ENCODE data around the gene PRKAR1B. TPM values are rescaled to one million over a fixed set of nuclear protein-coding genes. Genes with fewer than 3 reads are reported as not detected.

The PRKAR1B gene
- total RNA-seq, 4 donors from 2014 or later: 7.3 to 15.6 (median 12.3) TPM

- H3K36me3 ChIP-seq: no peaks in the 10 kb centered on the region
- DNase-seq: no peak
- TF ChIP-seq POLR2A (IDR thresholded peaks at IDR 0.05): no peak
- TF ChIP-seq, protein P1, sequence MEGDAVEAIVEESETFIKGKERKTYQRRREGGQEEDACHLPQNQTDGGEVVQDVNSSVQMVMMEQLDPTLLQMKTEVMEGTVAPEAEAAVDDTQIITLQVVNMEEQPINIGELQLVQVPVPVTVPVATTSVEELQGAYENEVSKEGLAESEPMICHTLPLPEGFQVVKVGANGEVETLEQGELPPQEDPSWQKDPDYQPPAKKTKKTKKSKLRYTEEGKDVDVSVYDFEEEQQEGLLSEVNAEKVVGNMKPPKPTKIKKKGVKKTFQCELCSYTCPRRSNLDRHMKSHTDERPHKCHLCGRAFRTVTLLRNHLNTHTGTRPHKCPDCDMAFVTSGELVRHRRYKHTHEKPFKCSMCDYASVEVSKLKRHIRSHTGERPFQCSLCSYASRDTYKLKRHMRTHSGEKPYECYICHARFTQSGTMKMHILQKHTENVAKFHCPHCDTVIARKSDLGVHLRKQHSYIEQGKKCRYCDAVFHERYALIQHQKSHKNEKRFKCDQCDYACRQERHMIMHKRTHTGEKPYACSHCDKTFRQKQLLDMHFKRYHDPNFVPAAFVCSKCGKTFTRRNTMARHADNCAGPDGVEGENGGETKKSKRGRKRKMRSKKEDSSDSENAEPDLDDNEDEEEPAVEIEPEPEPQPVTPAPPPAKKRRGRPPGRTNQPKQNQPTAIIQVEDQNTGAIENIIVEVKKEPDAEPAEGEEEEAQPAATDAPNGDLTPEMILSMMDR (IDR thresholded peaks at IDR 0.05): no peak
- no peak overlapping the region for H3K4me3 ChIP-seq (replicated peaks in 1 of 3)
- no peaks in the 10 kb centered on the region for H3K9me3 ChIP-seq
- no peaks in the 10 kb centered on the region for H3K4me1 ChIP-seq
- no peaks in the 10 kb centered on the region for H3K27me3 ChIP-seq
- 95 to 97% methylated on average over 27 of the region's 27 CpGs for WGBS, 2 donors
- H3K27ac ChIP-seq: no peak overlapping the region
- intact Hi-C loops (cut with DNase I): no loop called here
Measured at GRCh38 chr7:690478-691360, 36.4 kb downstream of the PRKAR1B start.

DNA sequence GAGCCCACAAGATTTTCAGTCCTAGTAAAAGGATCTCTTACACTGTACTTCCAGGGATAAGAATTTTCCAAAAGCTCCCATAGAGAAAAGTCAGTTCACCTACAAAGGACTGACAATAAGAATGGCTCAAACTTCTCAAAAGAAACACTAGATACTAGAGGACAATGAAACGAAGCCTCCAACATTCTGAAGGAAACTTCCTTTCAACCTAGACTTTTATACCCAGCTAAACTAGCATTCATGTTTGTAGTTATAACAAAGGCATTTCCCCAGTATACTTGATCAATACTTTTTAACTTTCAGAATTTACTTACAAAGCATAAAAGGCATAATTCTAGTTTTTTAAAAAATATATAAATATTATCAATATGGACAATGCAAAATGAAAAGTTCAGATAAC lies 41.5 kb downstream of the PRKAR1B start:
- H3K27me3 ChIP-seq: no peaks in the 10 kb centered on the region
- WGBS, 2 donors: 96 to 100% methylated on average over 1 of the region's 1 CpG
- intact Hi-C loops (cut with DNase I): no loop called here
- no peak overlapping the region for H3K27ac ChIP-seq
- H3K4me3 ChIP-seq (replicated peaks in 1 of 3): no peak overlapping the region
- TF ChIP-seq, protein P1 (IDR thresholded peaks at IDR 0.05): no peak
- DNase-seq: no peak
- H3K9me3 ChIP-seq: no peaks in the 10 kb centered on the region
- H3K36me3 ChIP-seq: no peaks in the 10 kb centered on the region
- no peaks in the 10 kb centered on the region for H3K4me1 ChIP-seq

- no peaks in the 10 kb centered on the region for H3K4me1 ChIP-seq
- no peak for DNase-seq
- no peaks in the 10 kb centered on the region for H3K36me3 ChIP-seq
- no peak overlapping the region for H3K27ac ChIP-seq
- H3K27me3 ChIP-seq: no peaks in the 10 kb centered on the region
- H3K9me3 ChIP-seq: no peaks in the 10 kb centered on the region
- WGBS, 2 donors: 95 to 96% methylated on average over 9 of the region's 9 CpGs
- H3K4me3 ChIP-seq (replicated peaks in 1 of 3): no peak overlapping the region
- TF ChIP-seq, protein P1 (IDR thresholded peaks at IDR 0.05): no peak
- no peak for TF ChIP-seq POLR2A (IDR thresholded peaks at IDR 0.05)
- intact Hi-C loops (cut with DNase I): no loop called here
Measured at GRCh38 chr7:684416-684815, 42.7 kb downstream of the PRKAR1B start.

DNA sequence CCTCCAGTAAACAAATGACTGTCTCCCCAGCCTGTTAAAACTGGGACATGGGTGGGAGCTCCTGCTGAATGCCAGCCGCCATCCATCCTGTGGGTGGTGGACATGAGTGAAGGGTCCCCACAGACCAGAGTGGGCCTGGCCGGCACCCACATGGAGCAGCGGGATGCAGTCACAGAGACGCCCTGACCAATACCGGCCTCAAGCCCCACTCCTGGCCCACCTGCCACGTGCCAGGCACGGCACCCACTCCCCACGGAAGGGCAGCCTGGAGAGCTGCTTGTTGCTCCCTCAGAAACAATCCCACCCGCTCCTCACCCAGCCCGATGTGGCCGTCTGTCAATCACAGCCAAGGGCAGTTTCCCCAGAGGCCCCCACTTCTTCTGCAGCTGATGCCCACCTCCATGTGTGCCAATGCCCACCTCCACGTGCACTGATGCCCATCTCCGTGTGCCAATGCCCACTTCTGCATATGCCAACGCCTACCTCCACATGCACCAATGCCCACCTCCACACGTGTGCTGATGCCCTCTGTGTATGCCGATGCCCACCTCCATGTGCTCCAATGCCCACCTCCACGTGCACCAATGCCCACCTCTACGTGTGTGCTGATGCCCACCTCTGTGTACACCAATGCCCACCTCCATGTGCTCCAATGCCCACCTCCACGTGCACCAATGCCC lies 43.4 kb downstream of the PRKAR1B start:
- Histone ChIP-seq H3K27ac (no peak overlapping the region), H3K4me3 (replicated peaks in 1 of 3) (no peak overlapping the region), H3K36me3 (no peaks in the 10 kb centered on the region), H3K4me1 (no peaks in the 10 kb centered on the region), H3K27me3 (no peaks in the 10 kb centered on the region), H3K9me3 (no peaks in the 10 kb centered on the region)
- TF ChIP-seq POLR2A (IDR thresholded peaks at IDR 0.05): no peak
- TF ChIP-seq, protein P1 (IDR thresholded peaks at IDR 0.05): no peak
- intact Hi-C loops (cut with DNase I): no loop called here
- WGBS, 2 donors: 97% methylated on average over 14 to 19 of the region's 19 CpGs
- no peak for DNase-seq

- WGBS, 2 donors: 93 to 96% methylated on average over 11 of the region's 11 CpGs
- no peak for DNase-seq
Measured at GRCh38 chr7:682810-683209, 44.3 kb downstream of the PRKAR1B start.

More at GRCh38 chr7:682810-683209, 44.3 kb downstream of the PRKAR1B start:
- no peaks in the 10 kb centered on the region for H3K9me3 ChIP-seq
- no peak overlapping the region for H3K4me3 ChIP-seq (replicated peaks in 1 of 3)
- no peak overlapping the region for H3K27ac ChIP-seq
- H3K27me3 ChIP-seq: no peaks in the 10 kb centered on the region
- TF ChIP-seq, protein P1 (IDR thresholded peaks at IDR 0.05): no peak
- no peak for TF ChIP-seq POLR2A (IDR thresholded peaks at IDR 0.05)
- H3K36me3 ChIP-seq: no peaks in the 10 kb centered on the region
- H3K4me1 ChIP-seq: no peaks in the 10 kb centered on the region
- intact Hi-C loops (cut with DNase I): no loop called here

Data from thyroid gland (tissue), 4 donors.